ENCODE measurements around the gene PLA2G2C. TPM values are rescaled to one million over a fixed set of nuclear protein-coding genes. Genes with fewer than 3 reads are reported as not detected.
A peak's percentile ranks its signal among the peaks of the same experiment; 100 is the strongest.

PLA2G2C gene, protein sequence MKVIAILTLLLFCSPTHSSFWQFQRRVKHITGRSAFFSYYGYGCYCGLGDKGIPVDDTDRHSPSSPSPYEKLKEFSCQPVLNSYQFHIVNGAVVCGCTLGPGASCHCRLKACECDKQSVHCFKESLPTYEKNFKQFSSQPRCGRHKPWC
- total RNA-seq (2014; rRNA removed; shearing (Covaris generic)) (0.44 TPM in 1 of 2 replicates, not detected in the other), total RNA-seq (2022) (0.57 and 0.83 TPM in 2 replicates), Bru-seq, nascent RNA (percentile 31 among the genes with signal in this experiment), BruChase-seq, experiment 1, labeled RNA remaining after a 6-hour chase (percentile 30 among the genes with signal in this experiment), BruChase-seq, experiment 2, labeled RNA remaining after a 2-hour chase (percentile 29 among the genes with signal in this experiment)
- long read RNA-seq, partial matches to known transcripts, result 0 of 1 reads
- long read RNA-seq, other reads (novel, unspliced or antisense), result 1 of 1 reads

DNA sequence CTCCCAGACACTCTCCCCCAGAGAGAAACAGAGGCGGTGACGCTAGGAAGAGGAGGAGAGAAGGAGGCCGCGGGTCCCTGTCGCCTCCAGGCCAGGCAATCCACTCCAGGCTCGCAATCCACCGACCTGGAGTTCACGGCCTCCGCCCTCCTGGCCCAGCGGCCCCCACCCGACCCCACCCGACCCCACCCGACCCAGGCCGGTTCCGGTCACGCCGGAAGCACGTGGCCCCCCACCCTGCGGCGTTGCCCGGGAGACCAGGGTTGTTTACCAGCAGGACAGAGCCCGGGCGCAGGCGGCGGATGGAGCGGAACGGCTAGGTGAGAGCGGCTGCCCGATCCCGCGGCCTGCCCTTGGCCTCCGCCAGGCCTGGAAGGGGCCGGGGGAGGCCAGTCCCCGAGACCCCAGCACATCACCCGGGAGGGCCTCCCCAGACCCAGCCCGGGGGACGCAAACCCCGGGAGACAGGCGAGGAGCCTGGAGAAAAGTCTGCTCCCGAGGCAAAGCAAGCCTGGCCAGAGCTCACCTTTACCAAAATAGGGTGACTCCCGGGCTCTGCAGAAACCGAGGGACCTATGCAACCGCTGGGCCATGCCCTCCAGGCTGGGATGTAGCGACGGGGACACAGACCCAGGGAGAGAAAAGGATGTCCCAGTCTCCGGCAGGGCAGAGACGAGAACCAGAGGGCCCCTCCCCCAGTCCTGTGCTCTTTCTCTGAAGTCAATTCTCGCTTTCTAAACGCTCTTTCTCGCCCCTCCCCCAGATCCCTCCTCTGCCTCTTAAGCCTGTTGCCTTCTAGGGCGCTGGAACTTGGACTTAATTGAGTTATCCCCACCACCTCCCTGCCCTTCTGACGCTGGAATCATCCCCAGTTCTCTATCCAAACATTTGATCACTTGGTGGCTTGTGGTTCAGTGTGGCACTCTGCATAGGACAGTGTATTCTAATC is at the start of gene PLA2G2C, which contains the start of gene UBXN10:
Gene PLA2G2C (minus strand): TSS at position 685 of the 949 bp plus-strand sequence. CDS start 9,155 bp downstream, outside the sequence.
Gene UBXN10 (plus strand): TSS at position 263 of the 949 bp plus-strand sequence. CDS start 4,466 bp downstream, outside the sequence.
- H2AFZ ChIP-seq (ENCODE audit: low read length), result peak within 1 kb of the TSS; percentile 59
- H3K79me2 ChIP-seq (ENCODE audit: insufficient read depth, low read depth, low read length), result no peaks in the 10 kb centered on the region
- no TSS peak for BruUV-seq (replicated peaks)
- H4K20me1 ChIP-seq (ENCODE audit: insufficient read depth, low read length), result no peaks in the 10 kb centered on the region
- H3K36me3 ChIP-seq (ENCODE audit: insufficient read depth, low read length), result no peaks in the 10 kb centered on the region
- peaks cover 61% of the 10 kb centered on the region for H3K4me1 ChIP-seq (ENCODE audit: insufficient read depth, low read length, poor library complexity, severe bottlenecking)
- POLR2A ChIA-PET, result interaction anchor here (0.9 kb wide), 1 partner anchor 8 kb away, joined by 3 read pairs; no protein-coding TSS in a partner anchor
- DNase-seq (ENCODE audit: low spot score), result peak; percentile 64
- intact Hi-C loops (cut with micrococcal nuclease; ENCODE audit: unreplicated experiment), result no loop called here
- TF ChIP-seq, protein P1, sequence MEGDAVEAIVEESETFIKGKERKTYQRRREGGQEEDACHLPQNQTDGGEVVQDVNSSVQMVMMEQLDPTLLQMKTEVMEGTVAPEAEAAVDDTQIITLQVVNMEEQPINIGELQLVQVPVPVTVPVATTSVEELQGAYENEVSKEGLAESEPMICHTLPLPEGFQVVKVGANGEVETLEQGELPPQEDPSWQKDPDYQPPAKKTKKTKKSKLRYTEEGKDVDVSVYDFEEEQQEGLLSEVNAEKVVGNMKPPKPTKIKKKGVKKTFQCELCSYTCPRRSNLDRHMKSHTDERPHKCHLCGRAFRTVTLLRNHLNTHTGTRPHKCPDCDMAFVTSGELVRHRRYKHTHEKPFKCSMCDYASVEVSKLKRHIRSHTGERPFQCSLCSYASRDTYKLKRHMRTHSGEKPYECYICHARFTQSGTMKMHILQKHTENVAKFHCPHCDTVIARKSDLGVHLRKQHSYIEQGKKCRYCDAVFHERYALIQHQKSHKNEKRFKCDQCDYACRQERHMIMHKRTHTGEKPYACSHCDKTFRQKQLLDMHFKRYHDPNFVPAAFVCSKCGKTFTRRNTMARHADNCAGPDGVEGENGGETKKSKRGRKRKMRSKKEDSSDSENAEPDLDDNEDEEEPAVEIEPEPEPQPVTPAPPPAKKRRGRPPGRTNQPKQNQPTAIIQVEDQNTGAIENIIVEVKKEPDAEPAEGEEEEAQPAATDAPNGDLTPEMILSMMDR (conservative IDR thresholded peaks at IDR 0.05; ENCODE audit: low read length), result no peak
- TF ChIP-seq EZH2phosphoT487 (IDR thresholded peaks at IDR 0.05; ENCODE audit: borderline replicate concordance, low read depth, low read length), result no peak
- peak within 1 kb of the TSS; percentile 80 for H3K4me2 ChIP-seq (ENCODE audit: low read length)
- no peak within 1 kb of the TSS for H3K27ac ChIP-seq (ENCODE audit: low read depth, low read length, poor library complexity, severe bottlenecking)
- CTCF ChIA-PET (ENCODE audit: unreplicated experiment), result no interaction called here
- H3K9me2 ChIP-seq (ENCODE audit: insufficient read depth, low read length), result no peaks in the 10 kb centered on the region
- H3K4me3 ChIP-seq (ENCODE audit: low read depth, low read length, poor library complexity, severe bottlenecking), result peak within 1 kb of the TSS; percentile 63
- no peaks in the 10 kb centered on the region for H3K9me3 ChIP-seq (ENCODE audit: low read length)

DNA sequence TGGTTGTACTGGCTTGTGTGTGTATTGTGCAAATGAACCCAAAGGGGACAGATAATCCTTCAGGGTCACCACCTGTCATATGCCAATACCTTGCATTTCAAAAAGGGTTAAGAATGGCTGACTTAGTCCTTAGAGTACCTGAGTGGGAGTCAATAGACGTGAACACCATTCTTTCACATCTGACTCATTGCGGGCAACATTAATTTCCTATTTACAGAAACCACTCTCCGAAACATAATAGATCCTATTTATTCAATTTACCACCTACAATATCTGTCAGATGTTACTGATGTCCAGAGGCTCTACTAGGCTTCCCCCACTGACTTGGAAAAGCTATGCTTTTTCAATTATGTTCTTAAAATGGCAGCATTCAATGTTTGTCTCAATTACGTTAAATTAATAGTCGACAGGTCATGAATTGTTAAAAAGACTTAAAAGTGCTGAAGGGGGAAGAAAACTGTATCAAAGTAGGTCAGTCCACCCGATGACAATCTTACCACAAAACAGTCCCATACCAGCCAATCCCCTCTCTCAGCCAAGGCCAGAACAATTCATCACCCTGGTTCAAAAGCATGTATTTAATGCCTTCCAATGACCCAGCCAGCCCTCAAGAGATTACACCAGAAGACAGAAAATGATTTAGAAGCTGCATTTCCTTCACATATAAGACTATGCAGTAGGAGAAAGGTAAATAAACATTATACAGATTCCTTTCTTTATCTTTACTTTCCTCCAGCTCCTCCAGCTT is 48.6 kb upstream of the PLA2G2C start:
- no peaks in the 10 kb centered on the region for H3K36me3 ChIP-seq (ENCODE audit: insufficient read depth, low read length)
- H3K9me3 ChIP-seq (ENCODE audit: low read length), result no peaks in the 10 kb centered on the region
- H4K20me1 ChIP-seq (ENCODE audit: insufficient read depth, low read length), result no peaks in the 10 kb centered on the region
- intact Hi-C loops (cut with micrococcal nuclease; ENCODE audit: unreplicated experiment), result loop anchor here (5.0 kb wide), 1 partner anchor 197 kb away; no protein-coding TSS in a partner anchor
- H3K4me2 ChIP-seq (ENCODE audit: low read length), result no peak overlapping the region
- CTCF ChIA-PET (ENCODE audit: unreplicated experiment), result no interaction called here
- no peaks in the 10 kb centered on the region for H3K79me2 ChIP-seq (ENCODE audit: insufficient read depth, low read depth, low read length)
- POLR2A ChIA-PET, result interaction anchor here (1.3 kb wide), 1 partner anchor 10 kb away, joined by 3 read pairs; no protein-coding TSS in a partner anchor
- DNase-seq (ENCODE audit: low spot score), result no peak
- peaks cover 4% of the 10 kb centered on the region for H3K4me1 ChIP-seq (ENCODE audit: insufficient read depth, low read length, poor library complexity, severe bottlenecking)
- BruUV-seq (replicated peaks), result no TSS peak
- H3K9me2 ChIP-seq (ENCODE audit: insufficient read depth, low read length), result no peaks in the 10 kb centered on the region
- TF ChIP-seq, protein P1 (conservative IDR thresholded peaks at IDR 0.05; ENCODE audit: low read length), result no peak
- no peak for TF ChIP-seq EZH2phosphoT487 (IDR thresholded peaks at IDR 0.05; ENCODE audit: borderline replicate concordance, low read depth, low read length)
- no peak overlapping the region for H3K4me3 ChIP-seq (ENCODE audit: low read depth, low read length, poor library complexity, severe bottlenecking)
- H3K27ac ChIP-seq (ENCODE audit: low read depth, low read length, poor library complexity, severe bottlenecking), result no peak overlapping the region
- no peak overlapping the region for H2AFZ ChIP-seq (ENCODE audit: low read length)

Data from OCI-LY7 (cell line).